Measurements from ENCODE around the gene CDC42BPB. TPM values are rescaled to one million over a fixed set of nuclear protein-coding genes. Genes with fewer than 3 reads are reported as not detected.

The CDC42BPB gene
- total RNA-seq, 2 donors from 2014 or later = 68.0 to 83.4 TPM

DNA sequence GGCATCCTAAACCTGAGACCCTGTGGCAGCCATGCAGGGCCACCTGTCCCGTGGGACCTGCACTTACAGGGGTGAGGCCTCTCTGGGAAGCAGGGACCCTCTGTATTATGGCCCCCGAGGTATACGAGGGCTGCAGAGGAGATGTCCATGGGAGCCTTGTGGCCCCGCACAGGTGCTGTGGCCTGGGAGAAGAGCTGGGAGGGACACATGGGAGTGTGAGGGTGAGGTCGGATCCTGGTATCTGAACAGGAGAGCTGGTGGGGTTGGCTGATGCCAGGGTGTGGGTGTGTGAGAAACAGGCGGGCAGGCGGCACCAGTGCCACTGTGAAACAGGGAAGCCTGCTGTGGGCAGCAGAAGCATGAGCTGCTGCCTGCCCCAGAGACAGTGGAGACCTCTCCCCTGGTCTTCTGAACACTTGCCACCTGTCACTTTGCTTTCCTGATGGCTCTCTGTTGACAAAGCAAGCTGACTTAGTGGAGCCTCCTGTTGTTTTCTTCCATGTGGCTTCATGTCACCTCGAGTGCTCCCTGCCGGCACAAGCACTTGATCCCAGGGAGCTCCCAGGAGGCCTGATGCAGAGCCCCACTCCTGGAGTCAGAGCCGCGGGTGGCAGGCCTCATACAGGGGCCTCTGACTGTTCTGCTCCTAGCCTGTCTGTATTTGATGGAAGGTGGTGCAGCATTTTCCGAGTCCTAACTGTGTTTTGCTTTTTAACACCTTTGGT is 154.7 kb downstream of the CDC42BPB start:
- no peak for DNase-seq (ENCODE audit: low spot score)
- no peak for TF ChIP-seq CTCF (IDR thresholded peaks at IDR 0.05)
- no peaks in the 10 kb centered on the region for H3K27me3 ChIP-seq
- H3K4me3 ChIP-seq = no peak overlapping the region
- H3K9me3 ChIP-seq = no peaks in the 10 kb centered on the region
- H3K4me1 ChIP-seq = peaks cover 0 to 6% of the 10 kb centered on the region in 2 donors
- no peak overlapping the region for H3K27ac ChIP-seq
- no peaks in the 10 kb centered on the region for H3K36me3 ChIP-seq

DNA sequence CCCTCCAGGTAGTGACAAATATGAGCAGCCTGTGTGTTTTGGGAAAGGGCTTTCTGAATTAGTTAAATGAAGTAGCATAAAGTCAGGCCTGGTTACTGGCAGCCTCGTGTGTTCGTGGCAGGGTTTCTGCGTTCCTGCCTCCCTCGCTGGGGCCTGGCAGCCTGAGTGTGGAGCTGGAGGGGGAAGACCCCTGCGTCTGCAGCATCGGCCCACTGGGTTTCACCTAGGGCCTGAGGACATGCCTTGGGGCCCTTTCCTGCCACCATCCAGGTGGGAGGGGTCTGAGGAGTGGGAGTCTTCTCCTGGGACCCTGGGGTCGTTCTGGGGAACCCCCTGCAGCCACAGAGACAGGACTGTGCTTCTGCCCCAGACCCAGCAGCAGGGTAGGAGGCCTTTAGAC is 155.3 kb downstream of the CDC42BPB start:
- DNase-seq (ENCODE audit: low spot score) = no peak
- no peaks in the 10 kb centered on the region for H3K27me3 ChIP-seq
- peaks cover 0 to 6% of the 10 kb centered on the region in 2 donors for H3K4me1 ChIP-seq
- TF ChIP-seq CTCF (IDR thresholded peaks at IDR 0.05) = no peak
- no peak overlapping the region for H3K27ac ChIP-seq
- H3K4me3 ChIP-seq = no peak overlapping the region
- no peaks in the 10 kb centered on the region for H3K36me3 ChIP-seq
- H3K9me3 ChIP-seq = no peaks in the 10 kb centered on the region

- TF ChIP-seq CTCF (IDR thresholded peaks at IDR 0.05) = no peak
- Histone ChIP-seq H3K27ac (no peak overlapping the region), H3K36me3 (no peaks in the 10 kb centered on the region), H3K4me3 (no peak overlapping the region), H3K4me1 (peaks cover 0 to 6% of the 10 kb centered on the region in 2 donors), H3K27me3 (no peaks in the 10 kb centered on the region), H3K9me3 (no peaks in the 10 kb centered on the region)
- no peak for DNase-seq (ENCODE audit: low spot score)
Observed at GRCh38 chr14:102901633-102902032, 155.7 kb downstream of the CDC42BPB start.

DNA sequence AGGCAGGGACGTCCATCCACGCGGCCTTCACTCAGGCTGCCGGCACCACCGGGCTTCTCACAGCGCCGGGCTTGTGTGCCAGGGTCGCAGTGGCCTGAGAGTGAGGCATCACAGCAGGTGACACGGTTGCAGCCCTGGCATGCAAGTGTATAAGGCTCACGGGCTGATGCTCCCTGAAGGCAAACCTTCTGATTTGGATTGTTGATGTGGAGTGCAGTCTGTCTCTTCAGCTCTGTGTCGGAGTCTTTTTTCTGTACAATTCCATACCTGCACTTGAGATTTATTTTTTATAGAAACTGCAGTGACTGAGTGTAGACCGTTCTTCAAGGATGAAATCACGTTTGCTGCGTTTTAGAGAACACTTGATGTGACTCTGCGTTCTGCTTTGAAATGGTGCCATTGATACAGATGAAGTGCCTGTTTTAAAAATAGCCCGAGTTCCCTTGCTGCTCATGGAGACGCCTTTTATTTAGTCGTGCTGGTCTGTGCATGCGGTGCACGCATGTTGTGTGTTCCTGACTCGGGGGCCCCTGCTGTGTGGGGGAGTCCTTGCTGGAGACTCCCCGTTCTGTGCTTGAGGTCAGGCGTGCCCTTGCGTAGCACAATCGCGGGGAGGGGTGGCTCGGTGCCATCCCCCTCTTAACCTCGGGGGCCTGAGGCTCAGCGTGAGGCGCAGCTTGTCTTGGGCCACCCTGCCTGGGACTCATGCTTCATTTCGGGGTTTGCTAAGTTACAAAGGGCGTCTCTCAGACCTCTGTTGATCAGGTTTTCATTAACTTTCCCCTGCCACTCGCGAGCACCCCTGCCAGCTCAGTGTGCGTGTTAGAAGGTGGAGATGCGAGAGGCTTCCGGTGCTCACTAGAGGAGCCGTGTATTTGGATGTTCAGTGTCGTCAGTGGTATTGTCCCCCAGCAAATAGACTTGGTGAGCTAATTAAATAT is 156.4 kb downstream of the CDC42BPB start:
- Histone ChIP-seq H3K27ac (no peak overlapping the region), H3K36me3 (no peaks in the 10 kb centered on the region), H3K27me3 (no peaks in the 10 kb centered on the region), H3K4me1 (peaks cover 0 to 6% of the 10 kb centered on the region in 2 donors), H3K9me3 (no peaks in the 10 kb centered on the region), H3K4me3 (peak overlapping the region in 1 of 2 donors; percentile 27)
- DNase-seq (ENCODE audit: low spot score) = no peak
- TF ChIP-seq CTCF (IDR thresholded peaks at IDR 0.05) = no peak

DNA sequence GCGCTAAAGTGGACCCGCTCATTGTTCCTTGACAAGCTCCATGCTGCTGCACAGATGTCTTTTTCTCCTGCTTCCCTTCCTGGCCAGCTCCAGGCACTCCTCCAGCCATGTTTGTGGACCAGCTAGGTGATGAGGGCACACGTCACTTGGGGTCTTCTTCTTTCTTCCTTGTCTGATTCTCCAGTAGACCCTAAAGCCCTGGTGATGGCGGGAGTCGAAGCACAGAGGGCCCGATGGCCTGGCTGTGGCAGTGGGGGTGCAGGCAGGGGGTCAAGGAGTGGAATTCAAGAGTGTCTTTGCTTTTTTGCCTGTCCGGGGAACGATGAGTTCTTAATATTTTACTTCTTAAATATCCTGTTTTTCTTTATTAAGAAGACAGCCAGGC is 157.8 kb downstream of the CDC42BPB start:
- Histone ChIP-seq H3K27ac (no peak overlapping the region), H3K27me3 (no peaks in the 10 kb centered on the region), H3K9me3 (no peaks in the 10 kb centered on the region), H3K4me1 (peaks cover 0 to 6% of the 10 kb centered on the region in 2 donors), H3K4me3 (no peak overlapping the region), H3K36me3 (no peaks in the 10 kb centered on the region)
- no peak for DNase-seq (ENCODE audit: low spot score)
- no peak for TF ChIP-seq CTCF (IDR thresholded peaks at IDR 0.05)
